Measurements from ENCODE around the gene VPS4B.
"Not testable (repeated sequence)": the region's sequence is repeated elsewhere in the genome, so short reads cannot be mapped to it uniquely, and the experiment has no call there.

The VPS4B gene

GRCh38 chr18:63367053-63367953 lies 55.0 kb downstream of the VPS4B start, which contains the start of gene KDSR:
Gene KDSR, minus strand, starts transcription at chr18:63367206. Its CDS starts 88 bp downstream, at chr18:63367118.
- peak; percentile 75 for DNase-seq (ENCODE audit: low spot score)

GRCh38 chr18:63366213-63367052 lies 55.8 kb downstream of the VPS4B start:
- peak; percentile 66 for DNase-seq (ENCODE audit: low spot score)

- DNase-seq (ENCODE audit: low spot score), result peak; percentile 5
Measured at GRCh38 chr18:63365876-63366212, 56.4 kb downstream of the VPS4B start.

GRCh38 chr18:63363951-63364350 lies 58.3 kb downstream of the VPS4B start:
- peak; percentile 72 for DNase-seq (ENCODE audit: low spot score)

- not testable (repeated sequence) for DNase-seq (ENCODE audit: low spot score)
Measured at GRCh38 chr18:63363420-63363819, 58.9 kb downstream of the VPS4B start.

- no peak for DNase-seq (ENCODE audit: low spot score)
Measured at GRCh38 chr18:63356272-63356896, 65.9 kb downstream of the VPS4B start.

GRCh38 chr18:63350230-63350629 lies 72.0 kb downstream of the VPS4B start:
- no peak for DNase-seq (ENCODE audit: low spot score)

- DNase-seq (ENCODE audit: low spot score), result no peak
Measured at GRCh38 chr18:63348508-63349136, 73.7 kb downstream of the VPS4B start.

- no peak for DNase-seq (ENCODE audit: low spot score)
Measured at GRCh38 chr18:63346480-63347183, 75.6 kb downstream of the VPS4B start.

GRCh38 chr18:63346031-63346430 lies 76.2 kb downstream of the VPS4B start:
- no peak for DNase-seq (ENCODE audit: low spot score)

GRCh38 chr18:63344918-63345317 lies 77.4 kb downstream of the VPS4B start:
- DNase-seq (ENCODE audit: low spot score), result no peak

- no peak for DNase-seq (ENCODE audit: low spot score)
Measured at GRCh38 chr18:63344263-63344662, 78.0 kb downstream of the VPS4B start.

GRCh38 chr18:63342206-63342605 lies 80.1 kb downstream of the VPS4B start:
- peak; percentile 17 for DNase-seq (ENCODE audit: low spot score)

GRCh38 chr18:63339920-63340484 lies 82.3 kb downstream of the VPS4B start:
- peak; percentile 37 for DNase-seq (ENCODE audit: low spot score)
